PC-9 (cell line): ENCODE measurements around the gene DDX56. TPM values are rescaled to one million over a fixed set of nuclear protein-coding genes. Genes with fewer than 3 reads are reported as not detected.

ENCODE experiments used
- BruUV-seq: library from RNA; stranded (reverse); fragments of 400-500 nt; replicated peaks from 2 replicates; lab custom pipeline; 2021; lab: Mats Ljungman, UMichigan
- CTCF ChIA-PET: fragments of 300-600 bp; sonication (Branson Sonifier 250); formaldehyde crosslinking; loops from one replicate; lab custom pipeline; 2022; ENCODE audit warnings: antibody characterized with exemption; lab: Charles Lee
- POLR2A ChIA-PET: fragments of 300-600 bp; sonication (Branson Sonifier 250); formaldehyde crosslinking; loops from one replicate; lab custom pipeline; 2022; ENCODE audit warnings: antibody characterized with exemption; ENCODE audit not compliant: unreplicated experiment; lab: Charles Lee
- DNase-seq, 2 experiments: peaks; one replicate each; pipeline versions ENCODE4 v3.0.0 to v3.0.0-alpha.2; 2015 to 2022; ENCODE audit warnings: mixed read lengths in 1 of 2
- H2AFZ ChIP-seq: fragments of 200-600 bp; sonication (generic); 2 replicates; pipeline ENCODE4 v1.8.1; 2017; ENCODE audit warnings: antibody characterized with exemption
- H3F3A ChIP-seq: fragments of 200-600 bp; sonication (generic); 2 replicates; pipeline ENCODE4 v1.8.1; 2017; ENCODE audit warnings: antibody characterized with exemption, mild to moderate bottlenecking, low read depth; ENCODE audit not compliant: insufficient read depth
- H3K27ac ChIP-seq: fragments of 200-600 bp; sonication (generic); 2 replicates; pipeline ENCODE4 v1.6.1; 2016; ENCODE audit warnings: mixed run types
- H3K27me3 ChIP-seq: fragments of 200-600 bp; sonication (generic); 2 replicates; pipeline ENCODE4 v1.6.1; 2016; ENCODE audit warnings: low read depth, mixed run types; ENCODE audit not compliant: insufficient read depth
- H3K36me3 ChIP-seq: fragments of 200-600 bp; sonication (generic); 2 replicates; pipeline ENCODE4 v1.6.1; 2016; ENCODE audit warnings: low read depth, mixed run types
- H3K4me1 ChIP-seq: fragments of 200-600 bp; sonication (generic); replicated peaks from 2 replicates; pipeline ENCODE4 v1.6.1; 2016; ENCODE audit warnings: mixed run types; ENCODE audit not compliant: insufficient read depth
- H3K4me2 ChIP-seq: fragments of 200-600 bp; sonication (generic); 2 replicates; pipeline ENCODE4 v1.6.1; 2017; ENCODE audit warnings: mixed run types
- H3K4me3 ChIP-seq: fragments of 200-600 bp; sonication (generic); 2 replicates; pipeline ENCODE4 v1.6.1; 2016; ENCODE audit warnings: mixed run types
- H3K79me2 ChIP-seq: fragments of 200-600 bp; sonication (generic); 2 replicates; pipeline ENCODE4 v1.6.1; 2017; ENCODE audit warnings: low read depth, mixed run types
- H3K9me2 ChIP-seq: fragments of 200-600 bp; sonication (generic); 2 replicates; pipeline ENCODE4 v1.8.1; 2017; ENCODE audit warnings: mild to moderate bottlenecking; ENCODE audit not compliant: insufficient read depth
- H3K9me3 ChIP-seq: fragments of 200-600 bp; sonication (generic); 2 replicates; pipeline ENCODE4 v1.8.1; 2016; ENCODE audit warnings: low read depth; ENCODE audit not compliant: insufficient read depth
- H4K20me1 ChIP-seq: fragments of 200-600 bp; sonication (generic); 2 replicates; pipeline ENCODE4 v1.8.1; 2017; ENCODE audit not compliant: insufficient read depth
- EZH2 ChIP-seq: fragments of 200-600 bp; sonication (generic); IDR thresholded peaks from 2 replicates; pipeline ENCODE4 v1.8.0; 2017; ENCODE audit warnings: antibody characterized with exemption, low read depth
- intact Hi-C: fragments of 100-400 bp; cut with micrococcal nuclease; formaldehyde crosslinking; loops from one replicate; pipeline ENCODE4 v1.10.0; 2022; ENCODE audit not compliant: unreplicated experiment
- total RNA-seq: library from RNA; stranded (reverse); gene quantifications from 2 replicates; pipeline ENCODE4 v1.2.3, GENCODE V29; 2021
- TF ChIP-seq, protein P1 (sequence below): fragments of 200-600 bp; sonication (generic); conservative IDR thresholded peaks from 2 replicates; pipeline ENCODE4 v1.6.1; 2017; ENCODE audit warnings: mixed run types, antibody characterized with exemption, mild to moderate bottlenecking, moderate library complexity

DDX56 gene
- total RNA-seq, 1 experiment from 2014 or later, result 113 TPM

DNA sequence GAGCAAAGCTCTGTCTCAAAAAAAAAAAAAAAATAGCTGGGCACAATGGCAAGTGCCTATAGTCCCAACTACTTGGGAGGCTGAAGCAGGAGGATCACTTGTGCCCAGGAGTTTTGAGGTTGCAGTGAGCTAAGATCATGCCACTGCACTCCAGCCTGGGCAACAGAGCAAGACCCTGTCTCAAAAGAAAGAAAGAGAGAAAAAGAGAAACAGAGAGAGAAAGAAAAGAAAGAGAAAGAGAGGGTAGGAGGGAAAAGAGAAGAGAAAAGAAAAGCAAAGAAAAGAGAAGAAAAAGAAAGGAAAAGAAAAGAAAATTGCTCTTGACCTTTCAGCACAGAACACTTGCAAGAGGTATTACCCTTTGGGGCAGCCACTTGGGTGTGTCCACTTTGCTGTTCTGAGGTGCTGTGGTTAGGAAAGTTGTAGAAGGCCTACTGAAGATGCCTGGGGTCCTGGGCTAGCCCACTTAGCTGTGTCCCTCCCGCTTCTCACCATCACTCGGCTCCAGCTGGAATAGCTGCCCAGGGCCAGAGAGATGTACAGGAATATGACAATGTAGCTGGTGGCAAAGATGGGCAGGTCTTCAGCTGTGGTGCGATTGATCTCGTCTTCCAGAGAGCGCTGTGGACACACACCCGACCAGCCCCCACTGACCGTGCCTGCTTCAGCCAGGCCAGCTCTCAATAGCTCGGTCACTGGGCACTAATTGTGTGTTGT, 38.2 kb downstream of the DDX56 start:
- BruUV-seq, result no TSS peak
- no peak overlapping the region for H3K4me2 ChIP-seq
- ChIA-PET POLR2A (interaction anchor here (0.6 kb wide), 1 partner anchor 178 kb away, joined by 8 read pairs; no protein-coding TSS in a partner anchor), CTCF (interaction anchor here (0.7 to 1.5 kb wide), 2 partner anchors 45 to 157 kb away, joined by 5 to 6 read pairs; partner anchors contain the start of gene NUDCD3)
- H2AFZ ChIP-seq, result no peak overlapping the region
- no peaks in the 10 kb centered on the region for H4K20me1 ChIP-seq
- no peak for DNase-seq
- H3F3A ChIP-seq, result no peaks in the 10 kb centered on the region
- intact Hi-C loops, result no loop called here
- no peaks in the 10 kb centered on the region for H3K36me3 ChIP-seq
- no peaks in the 10 kb centered on the region for H3K9me2 ChIP-seq
- no peak overlapping the region for H3K4me3 ChIP-seq
- no peak for TF ChIP-seq EZH2
- TF ChIP-seq, protein P1, sequence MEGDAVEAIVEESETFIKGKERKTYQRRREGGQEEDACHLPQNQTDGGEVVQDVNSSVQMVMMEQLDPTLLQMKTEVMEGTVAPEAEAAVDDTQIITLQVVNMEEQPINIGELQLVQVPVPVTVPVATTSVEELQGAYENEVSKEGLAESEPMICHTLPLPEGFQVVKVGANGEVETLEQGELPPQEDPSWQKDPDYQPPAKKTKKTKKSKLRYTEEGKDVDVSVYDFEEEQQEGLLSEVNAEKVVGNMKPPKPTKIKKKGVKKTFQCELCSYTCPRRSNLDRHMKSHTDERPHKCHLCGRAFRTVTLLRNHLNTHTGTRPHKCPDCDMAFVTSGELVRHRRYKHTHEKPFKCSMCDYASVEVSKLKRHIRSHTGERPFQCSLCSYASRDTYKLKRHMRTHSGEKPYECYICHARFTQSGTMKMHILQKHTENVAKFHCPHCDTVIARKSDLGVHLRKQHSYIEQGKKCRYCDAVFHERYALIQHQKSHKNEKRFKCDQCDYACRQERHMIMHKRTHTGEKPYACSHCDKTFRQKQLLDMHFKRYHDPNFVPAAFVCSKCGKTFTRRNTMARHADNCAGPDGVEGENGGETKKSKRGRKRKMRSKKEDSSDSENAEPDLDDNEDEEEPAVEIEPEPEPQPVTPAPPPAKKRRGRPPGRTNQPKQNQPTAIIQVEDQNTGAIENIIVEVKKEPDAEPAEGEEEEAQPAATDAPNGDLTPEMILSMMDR, result no peak
- no peaks in the 10 kb centered on the region for H3K79me2 ChIP-seq
- H3K27ac ChIP-seq, result no peak overlapping the region
- H3K27me3 ChIP-seq, result no peaks in the 10 kb centered on the region
- H3K4me1 ChIP-seq, result no peaks in the 10 kb centered on the region
- no peaks in the 10 kb centered on the region for H3K9me3 ChIP-seq

DNA sequence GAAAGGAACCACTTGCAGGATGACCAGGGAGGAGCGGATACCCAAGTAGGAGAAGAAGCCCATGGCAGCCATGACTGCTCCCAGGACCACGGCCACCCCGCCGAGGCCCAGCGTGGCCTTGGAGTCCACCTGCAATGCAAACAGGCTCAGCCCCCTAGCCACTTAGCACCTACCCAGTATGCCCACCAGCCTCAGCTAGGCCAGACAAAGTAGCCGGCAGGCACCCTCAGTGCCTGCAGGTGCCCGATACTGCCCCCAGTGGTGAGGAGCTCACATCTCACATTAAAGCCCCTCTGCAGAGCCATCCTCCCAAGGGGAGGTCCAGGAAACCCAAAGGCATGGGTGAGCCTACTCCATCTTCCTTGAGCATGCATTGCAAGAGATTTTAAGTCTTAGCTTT, 39.2 kb downstream of the DDX56 start:
- H2AFZ ChIP-seq, result no peak overlapping the region
- no peak overlapping the region for H3K27ac ChIP-seq
- H3K4me3 ChIP-seq, result no peak overlapping the region
- H3K79me2 ChIP-seq, result no peaks in the 10 kb centered on the region
- no peaks in the 10 kb centered on the region for H3K36me3 ChIP-seq
- H3K4me2 ChIP-seq, result no peak overlapping the region
- H3K9me2 ChIP-seq, result no peaks in the 10 kb centered on the region
- ChIA-PET CTCF (interaction anchor here (0.6 to 1.5 kb wide), 2 partner anchors 39 to 44 kb away, joined by 3 to 6 read pairs; partner anchors contain the start of genes DDX56 and NUDCD3), POLR2A (interaction anchor here (0.6 to 0.7 kb wide), 2 partner anchors 179 to 1202 kb away, joined by 4 to 8 read pairs; no protein-coding TSS in a partner anchor)
- no TSS peak for BruUV-seq
- intact Hi-C loops, result no loop called here
- DNase-seq, result peak in 1 of 2 experiments; percentile 47
- no peaks in the 10 kb centered on the region for H3K9me3 ChIP-seq
- TF ChIP-seq EZH2, result no peak
- TF ChIP-seq, protein P1, result peak; percentile 89
- no peaks in the 10 kb centered on the region for H3F3A ChIP-seq
- no peaks in the 10 kb centered on the region for H4K20me1 ChIP-seq
- H3K4me1 ChIP-seq, result no peaks in the 10 kb centered on the region
- H3K27me3 ChIP-seq, result no peaks in the 10 kb centered on the region

DNA sequence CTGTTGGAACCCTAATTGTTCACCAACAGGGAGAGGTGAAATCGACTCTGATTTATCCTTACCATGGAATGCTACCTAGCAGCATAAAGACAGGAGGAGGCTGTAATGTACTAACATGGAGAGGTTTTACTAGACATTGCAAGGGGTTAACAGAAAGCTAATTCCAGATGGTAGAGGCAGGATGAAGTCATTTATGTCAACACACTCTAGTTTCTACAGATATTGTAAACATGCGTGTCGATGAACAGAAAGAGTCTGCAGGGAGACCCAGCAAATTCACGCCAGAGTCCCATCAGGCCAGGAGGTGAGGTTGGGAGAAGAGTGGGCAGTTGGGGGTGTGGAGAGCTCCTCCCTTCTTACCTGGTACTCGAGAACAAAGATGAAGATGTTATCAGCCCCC, 39.6 kb downstream of the DDX56 start:
- H3K4me1 ChIP-seq, result no peaks in the 10 kb centered on the region
- no peak overlapping the region for H2AFZ ChIP-seq
- intact Hi-C loops, result no loop called here
- no peaks in the 10 kb centered on the region for H3K79me2 ChIP-seq
- ChIA-PET POLR2A (interaction anchor here (0.7 kb wide), 1 partner anchor 1202 kb away, joined by 4 read pairs; no protein-coding TSS in a partner anchor), CTCF (interaction anchor here (1.5 kb wide), 1 partner anchor 44 kb away, joined by 6 read pairs; the partner anchor contains the start of gene NUDCD3)
- H3K27me3 ChIP-seq, result no peaks in the 10 kb centered on the region
- no peak overlapping the region for H3K4me2 ChIP-seq
- no peak overlapping the region for H3K4me3 ChIP-seq
- no peaks in the 10 kb centered on the region for H3F3A ChIP-seq
- H3K9me2 ChIP-seq, result no peaks in the 10 kb centered on the region
- H4K20me1 ChIP-seq, result no peaks in the 10 kb centered on the region
- no peaks in the 10 kb centered on the region for H3K36me3 ChIP-seq
- no peaks in the 10 kb centered on the region for H3K9me3 ChIP-seq
- DNase-seq, result no peak
- no peak overlapping the region for H3K27ac ChIP-seq
- BruUV-seq, result no TSS peak
- TF ChIP-seq, protein P1, result no peak
- TF ChIP-seq EZH2, result no peak
